OCI-LY3 (cell line): ENCODE results near the gene SIK3.

ENCODE experiments used
- H2AFZ ChIP-seq: fragments of 200-600, 300-600 bp; shearing (Covaris generic); 2 replicates; pipeline ENCODE4 v1.6.0; 2014; ENCODE audit warnings: antibody characterized with exemption, low read depth, low read length
- H3K27ac ChIP-seq: fragments of 200-600, 300-600 bp; sonication (generic); 2 replicates; pipeline ENCODE4 v1.5.1; 2014; ENCODE audit warnings: mild to moderate bottlenecking, low read length, moderate library complexity, mixed read lengths
- H3K27me3 ChIP-seq: fragments of 200-600, 300-600 bp; sonication (generic); 2 replicates; pipeline ENCODE4 v1.6.1; 2014; ENCODE audit warnings: low read depth, low read length, mixed read lengths
- H3K36me3 ChIP-seq: fragments of 200-600, 300-600 bp; sonication (generic); replicated peaks from 2 replicates; pipeline ENCODE3; 2014; ENCODE audit warnings: low read depth, low read length, mixed read lengths
- H3K4me1 ChIP-seq: fragments of 300-600, 200-600 bp; sonication (generic); 2 replicates; pipeline ENCODE4 v1.6.1; 2014; ENCODE audit warnings: low read length, mixed read lengths
- H3K4me2 ChIP-seq: fragments of 200-600, 300-600 bp; sonication (generic); 2 replicates; pipeline ENCODE4 v1.6.1; 2014; ENCODE audit warnings: low read length, mixed read lengths
- H3K4me3 ChIP-seq: fragments of 300-600, 200-600 bp; sonication (generic); 2 replicates; pipeline ENCODE4 v1.5.1; 2014; ENCODE audit warnings: antibody characterized with exemption, mild to moderate bottlenecking, low read length, moderate library complexity
- H3K79me2 ChIP-seq: fragments of 300-600, 200-600 bp; shearing (Covaris generic); 2 replicates; pipeline ENCODE4 v1.6.1; 2014; ENCODE audit warnings: mild to moderate bottlenecking, low read length, mixed read lengths
- H3K9ac ChIP-seq: fragments of 300-600, 200-600 bp; shearing (Covaris generic); 2 replicates; pipeline ENCODE4 v1.6.0; 2014; ENCODE audit warnings: mild to moderate bottlenecking, low read length, moderate library complexity
- H3K9me3 ChIP-seq: fragments of 200-600, 300-600 bp; shearing (Covaris generic); 2 replicates; pipeline ENCODE4 v1.6.1; 2014; ENCODE audit warnings: low read length, mixed read lengths; ENCODE audit not compliant: insufficient read depth
- H4K20me1 ChIP-seq: fragments of 200-600, 300-600 bp; sonication (generic); 2 replicates; pipeline ENCODE4 v1.6.1; 2016; ENCODE audit warnings: low read length, mixed read lengths; ENCODE audit not compliant: insufficient read depth
- CTCF ChIP-seq: fragments of 200-600, 300-600 bp; sonication (generic); IDR thresholded peaks from 2 replicates; pipeline ENCODE4 v1.5.1; 2014; ENCODE audit warnings: antibody characterized with exemption, low read length, low read depth
- EZH2phosphoT487 ChIP-seq: fragments of 200-600 bp; shearing (Covaris generic); IDR thresholded peaks from 2 replicates; pipeline ENCODE4 v1.6.1; 2018; ENCODE audit warnings: antibody characterized with exemption, mixed run types, low read depth

Gene SIK3

GRCh38 chr11:116842117-116842516 is 256.1 kb downstream of the SIK3 start:
- H3K27me3 ChIP-seq: no peaks in the 10 kb centered on the region
- no peaks in the 10 kb centered on the region for H3K79me2 ChIP-seq
- H3K4me2 ChIP-seq: no peak overlapping the region
- H4K20me1 ChIP-seq: no peaks in the 10 kb centered on the region
- no peaks in the 10 kb centered on the region for H3K9me3 ChIP-seq
- H3K4me3 ChIP-seq: no peak overlapping the region
- TF ChIP-seq CTCF (no peak), EZH2phosphoT487 (no peak)
- no peaks in the 10 kb centered on the region for H3K4me1 ChIP-seq
- H3K9ac ChIP-seq: no peak overlapping the region
- H3K36me3 ChIP-seq: peaks cover 11% of the 10 kb centered on the region
- H2AFZ ChIP-seq: no peak overlapping the region
- no peak overlapping the region for H3K27ac ChIP-seq

- H3K79me2 ChIP-seq: no peaks in the 10 kb centered on the region
- no peak overlapping the region for H3K4me2 ChIP-seq
- no peaks in the 10 kb centered on the region for H4K20me1 ChIP-seq
- H3K27me3 ChIP-seq: no peaks in the 10 kb centered on the region
- no peak overlapping the region for H3K4me3 ChIP-seq
- H3K9me3 ChIP-seq: no peaks in the 10 kb centered on the region
- TF ChIP-seq CTCF: no peak
- no peak for TF ChIP-seq EZH2phosphoT487
- H2AFZ ChIP-seq: no peak overlapping the region
- H3K27ac ChIP-seq: no peak overlapping the region
- H3K9ac ChIP-seq: no peak overlapping the region
- peaks cover 11% of the 10 kb centered on the region for H3K36me3 ChIP-seq
- H3K4me1 ChIP-seq: no peaks in the 10 kb centered on the region
Measured at GRCh38 chr11:116840746-116841296, 257.4 kb downstream of the SIK3 start.

DNA sequence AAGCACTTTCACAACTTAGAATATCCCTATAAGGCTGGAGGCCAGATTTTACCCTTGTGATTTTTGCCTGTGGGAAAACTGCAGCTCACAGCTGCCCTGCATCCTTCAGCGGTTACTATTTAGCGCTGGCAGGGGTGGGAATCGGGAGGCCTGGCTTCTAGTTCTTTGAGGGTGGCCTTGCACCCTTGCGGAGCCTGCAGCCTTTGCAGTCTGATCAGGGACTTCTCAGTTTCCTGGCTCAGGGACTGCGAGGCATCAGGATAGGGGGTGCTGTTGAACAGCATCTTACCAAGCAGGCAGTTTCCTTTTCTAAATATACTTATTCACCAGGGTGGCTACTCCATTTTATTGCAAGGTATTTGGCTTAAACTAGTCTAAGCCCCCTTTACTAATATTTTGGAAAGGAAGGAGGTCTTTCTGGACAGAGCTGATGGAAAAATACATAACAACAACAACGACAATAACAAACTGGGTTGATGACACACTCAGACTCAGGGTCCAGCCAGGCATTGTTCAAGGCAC is 257.9 kb downstream of the SIK3 start:
- Histone ChIP-seq H3K9ac (no peak overlapping the region), H3K79me2 (no peaks in the 10 kb centered on the region), H3K4me1 (peaks cover 2% of the 10 kb centered on the region; the same call in 1 of the 2 replicates), H3K36me3 (peaks cover 10% of the 10 kb centered on the region), H4K20me1 (no peaks in the 10 kb centered on the region), H3K9me3 (no peaks in the 10 kb centered on the region), H3K27me3 (no peaks in the 10 kb centered on the region), H3K4me3 (no peak overlapping the region), H3K4me2 (no peak overlapping the region), H3K27ac (no peak overlapping the region), H2AFZ (no peak overlapping the region)
- TF ChIP-seq CTCF (0 out of 2 replicates have a peak, but pooled peaks have one; percentile 18), EZH2phosphoT487 (no peak)

GRCh38 chr11:116838321-116839084 is 259.7 kb downstream of the SIK3 start:
- H3K36me3 ChIP-seq: peaks cover 2% of the 10 kb centered on the region
- no peak overlapping the region for H2AFZ ChIP-seq
- peaks cover 7% of the 10 kb centered on the region; the same call in 1 of the 2 replicates for H3K4me1 ChIP-seq
- H4K20me1 ChIP-seq: no peaks in the 10 kb centered on the region
- no peak overlapping the region for H3K27ac ChIP-seq
- H3K9ac ChIP-seq: no peak overlapping the region
- no peaks in the 10 kb centered on the region for H3K79me2 ChIP-seq
- H3K4me3 ChIP-seq: no peak overlapping the region
- no peaks in the 10 kb centered on the region for H3K27me3 ChIP-seq
- H3K9me3 ChIP-seq: no peaks in the 10 kb centered on the region
- H3K4me2 ChIP-seq: no peak overlapping the region
- TF ChIP-seq CTCF (no peak), EZH2phosphoT487 (no peak)
